ENCODE data around the gene SLC25A5.

The SLC25A5 gene

GRCh38 chrX:119442286-119442685 lies 26.0 kb upstream of the SLC25A5 start:
- no peak overlapping the region for H2AFZ ChIP-seq (ENCODE audit: low read depth, low read length, severe bottlenecking)
- no peak for TF ChIP-seq CTCF (IDR thresholded peaks at IDR 0.05; ENCODE audit: insufficient read depth, low read length, poor library complexity, severe bottlenecking)
- no peak for TF ChIP-seq EZH2phosphoT487 (conservative IDR thresholded peaks at IDR 0.05; ENCODE audit: low read length)
- H3K9me2 ChIP-seq (replicated peaks; ENCODE audit: insufficient read depth, low read length): no peaks in the 10 kb centered on the region
- H3K79me2 ChIP-seq (ENCODE audit: insufficient read depth, low read length): no peaks in the 10 kb centered on the region
- H3K27me3 ChIP-seq (ENCODE audit: low read length): no peaks in the 10 kb centered on the region
- H3K9ac ChIP-seq (ENCODE audit: low read length): no peak overlapping the region
- H3K4me2 ChIP-seq (ENCODE audit: low read depth, low read length, poor library complexity, severe bottlenecking): no peak overlapping the region
- no peaks in the 10 kb centered on the region for H3K9me3 ChIP-seq (ENCODE audit: insufficient read depth, low read length)
- no peak overlapping the region for H3K27ac ChIP-seq (ENCODE audit: low read depth, low read length)
- H3K4me3 ChIP-seq (ENCODE audit: insufficient read depth, low read length, poor library complexity, severe bottlenecking): no peak overlapping the region
- no peaks in the 10 kb centered on the region for H3K36me3 ChIP-seq (ENCODE audit: low read length)
- no peaks in the 10 kb centered on the region for H3F3A ChIP-seq (ENCODE audit: insufficient read depth)
- no peaks in the 10 kb centered on the region for H4K20me1 ChIP-seq (ENCODE audit: low read depth, low read length)

GRCh38 chrX:119453202-119453601 lies 15.0 kb upstream of the SLC25A5 start:
- H3K9ac ChIP-seq (ENCODE audit: low read length): no peak overlapping the region
- H3K4me2 ChIP-seq (ENCODE audit: low read depth, low read length, poor library complexity, severe bottlenecking): no peak overlapping the region
- TF ChIP-seq EZH2phosphoT487 (conservative IDR thresholded peaks at IDR 0.05; ENCODE audit: low read length): no peak
- TF ChIP-seq CTCF (IDR thresholded peaks at IDR 0.05; ENCODE audit: insufficient read depth, low read length, poor library complexity, severe bottlenecking): no peak
- no peaks in the 10 kb centered on the region for H3K9me3 ChIP-seq (ENCODE audit: insufficient read depth, low read length)
- no peak overlapping the region for H2AFZ ChIP-seq (ENCODE audit: low read depth, low read length, severe bottlenecking)
- H3K27me3 ChIP-seq (ENCODE audit: low read length): no peaks in the 10 kb centered on the region
- H3F3A ChIP-seq (ENCODE audit: insufficient read depth): no peaks in the 10 kb centered on the region
- no peak overlapping the region for H3K4me3 ChIP-seq (ENCODE audit: insufficient read depth, low read length, poor library complexity, severe bottlenecking)
- no peak overlapping the region for H3K27ac ChIP-seq (ENCODE audit: low read depth, low read length)
- H4K20me1 ChIP-seq (ENCODE audit: low read depth, low read length): no peaks in the 10 kb centered on the region
- no peaks in the 10 kb centered on the region for H3K9me2 ChIP-seq (replicated peaks; ENCODE audit: insufficient read depth, low read length)
- no peaks in the 10 kb centered on the region for H3K79me2 ChIP-seq (ENCODE audit: insufficient read depth, low read length)
- H3K36me3 ChIP-seq (ENCODE audit: low read length): no peaks in the 10 kb centered on the region

GRCh38 chrX:119455264-119455663 lies 13.0 kb upstream of the SLC25A5 start:
- TF ChIP-seq EZH2phosphoT487 (conservative IDR thresholded peaks at IDR 0.05; ENCODE audit: low read length) (no peak), CTCF (IDR thresholded peaks at IDR 0.05; ENCODE audit: insufficient read depth, low read length, poor library complexity, severe bottlenecking) (no peak)
- no peaks in the 10 kb centered on the region for H3K9me3 ChIP-seq (ENCODE audit: insufficient read depth, low read length)
- H3K9ac ChIP-seq (ENCODE audit: low read length): no peak overlapping the region

More at GRCh38 chrX:119455264-119455663, 13.0 kb upstream of the SLC25A5 start:
- no peaks in the 10 kb centered on the region for H3K27me3 ChIP-seq (ENCODE audit: low read length)
- no peaks in the 10 kb centered on the region for H3K9me2 ChIP-seq (replicated peaks; ENCODE audit: insufficient read depth, low read length)
- no peak overlapping the region for H3K27ac ChIP-seq (ENCODE audit: low read depth, low read length)
- H3K79me2 ChIP-seq (ENCODE audit: insufficient read depth, low read length): no peaks in the 10 kb centered on the region
- no peaks in the 10 kb centered on the region for H3F3A ChIP-seq (ENCODE audit: insufficient read depth)
- H3K4me2 ChIP-seq (ENCODE audit: low read depth, low read length, poor library complexity, severe bottlenecking): no peak overlapping the region
- no peak overlapping the region for H2AFZ ChIP-seq (ENCODE audit: low read depth, low read length, severe bottlenecking)
- H3K4me3 ChIP-seq (ENCODE audit: insufficient read depth, low read length, poor library complexity, severe bottlenecking): no peak overlapping the region
- H4K20me1 ChIP-seq (ENCODE audit: low read depth, low read length): no peaks in the 10 kb centered on the region
- H3K36me3 ChIP-seq (ENCODE audit: low read length): no peaks in the 10 kb centered on the region
